K562 (cell line): ENCODE results near the gene DEDD. TPM values are rescaled to one million over a fixed set of nuclear protein-coding genes. Genes with fewer than 3 reads are reported as not detected.

Experiments
- ATF3 ChIP-seq, 2 experiments: fragments of 450-650 bp in 1 of 2; sonication (generic) in 1 of 2; formaldehyde crosslinking in 1 of 2; IDR thresholded peaks in 1 of 2; conservative IDR thresholded peaks in 1 of 2; 2 replicates each; pipeline versions ENCODE4 v1.6.1 to v1.8.1; 2016 to 2023; ENCODE audit warnings: mild to moderate bottlenecking in 2 of 2, moderate library complexity in 2 of 2, inconsistent platforms in 1 of 2, missing genetic modification reagents in 1 of 2
- CBFB ChIP-seq: sonication (generic); formaldehyde crosslinking; IDR thresholded peaks from 2 replicates; pipeline ENCODE4 v1.4.0; 2020; ENCODE audit warnings: mild to moderate bottlenecking, missing genetic modification reagents
- CCAR2 ChIP-seq: fragments of 200-400 bp; formaldehyde crosslinking; IDR thresholded peaks from 2 replicates; pipeline ENCODE4 v1.6.1; 2017; ENCODE audit warnings: mild to moderate bottlenecking, low read depth, low read length
- CEBPG ChIP-seq, 3 experiments: fragments of 200-800 bp in 1 of 3; sonication (Bioruptor generic) in 1 of 3; sonication (generic) in 1 of 3; formaldehyde crosslinking in 1 of 3; IDR thresholded peaks in 2 of 3; conservative IDR thresholded peaks in 1 of 3; 2 replicates each; pipeline versions ENCODE4 v1.6.1 to v1.8.0; 2016 to 2022; ENCODE audit warnings: missing compliant biosample characterization in 2 of 3, missing genetic modification characterization in 2 of 3, mild to moderate bottlenecking in 1 of 3, missing genetic modification reagents in 1 of 3
- ELF4 ChIP-seq: fragments of 450-650 bp; formaldehyde crosslinking; IDR thresholded peaks from 2 replicates; pipeline ENCODE4 v1.4.0; 2022; ENCODE audit warnings: missing genetic modification characterization
- ESRRB ChIP-seq: fragments of 250-450 bp; sonication (Bioruptor Pico); IDR thresholded peaks from 2 replicates; pipeline ENCODE4 v1.5.0; 2020; ENCODE audit warnings: mild to moderate bottlenecking, moderate library complexity, borderline replicate concordance
- EZH2 ChIP-seq: IDR thresholded peaks from 2 replicates; pipeline ENCODE4 v1.6.1; 2012; ENCODE audit warnings: low read depth, mild to moderate bottlenecking, inconsistent platforms, low read length, borderline replicate concordance
- FOSL1 ChIP-seq: fragments of 200-800 bp; sonication (Bioruptor generic); conservative IDR thresholded peaks from 2 replicates; pipeline ENCODE4 v1.6.1; 2016; ENCODE audit warnings: missing genetic modification characterization, missing compliant biosample characterization
- HDAC1 ChIP-seq, 2 experiments: fragments of 450-650 bp; IDR thresholded peaks; 2 replicates each; pipeline ENCODE4 v1.6.1; 2016 to 2017; ENCODE audit warnings: inconsistent platforms in 1 of 2, mild to moderate bottlenecking in 1 of 2, moderate library complexity in 1 of 2
- JUNB ChIP-seq: fragments of 450-650 bp; formaldehyde crosslinking; conservative IDR thresholded peaks from 2 replicates; pipeline ENCODE4 v1.4.0; 2020; ENCODE audit warnings: mild to moderate bottlenecking
- MEF2D ChIP-seq: conservative IDR thresholded peaks from 2 replicates; pipeline ENCODE4 v1.6.1; 2016; ENCODE audit warnings: low read depth, missing genetic modification characterization, missing compliant biosample characterization
- NFXL1 ChIP-seq: fragments of 450-650 bp; formaldehyde crosslinking; IDR thresholded peaks from 2 replicates; pipeline ENCODE4 v1.4.0; 2021; ENCODE audit warnings: mild to moderate bottlenecking
- PURB ChIP-seq: sonication (generic); formaldehyde crosslinking; IDR thresholded peaks from 2 replicates; pipeline ENCODE4 v1.9.0; 2021; ENCODE audit warnings: low read depth, mild to moderate bottlenecking, missing genetic modification reagents
- RUNX1 ChIP-seq: sonication (generic); IDR thresholded peaks from 2 replicates; pipeline ENCODE4 v1.6.1; 2016; ENCODE audit warnings: antibody characterized with exemption, low read depth
- TGIF2 ChIP-seq: sonication (generic); formaldehyde crosslinking; IDR thresholded peaks from 2 replicates; pipeline ENCODE4 v1.8.1; 2022; ENCODE audit warnings: mild to moderate bottlenecking, missing genetic modification reagents, moderate library complexity
- TSC22D4 ChIP-seq: fragments of 450-650 bp; IDR thresholded peaks from 2 replicates; pipeline ENCODE4 v1.6.1; 2016; ENCODE audit warnings: missing genetic modification characterization, missing biosample characterization, control low read depth
- ZFPM2 ChIP-seq: fragments of 250-450 bp; sonication (Bioruptor Pico); IDR thresholded peaks from 2 replicates; pipeline ENCODE4 v1.5.1; 2022; ENCODE audit warnings: mild to moderate bottlenecking
- ZNF24 ChIP-seq: fragments of 450-650 bp; IDR thresholded peaks from 2 replicates; pipeline ENCODE4 v1.6.1; 2016
- ZNF586 ChIP-seq: fragments of 450-650 bp; formaldehyde crosslinking; conservative IDR thresholded peaks from 2 replicates; pipeline ENCODE4 v1.4.0; 2020; ENCODE audit warnings: mild to moderate bottlenecking, moderate library complexity
- ZNF740 ChIP-seq, 3 experiments: fragments of 200-800 bp in 1 of 3; sonication (Bioruptor generic) in 1 of 3; sonication (generic) in 1 of 3; formaldehyde crosslinking in 1 of 3; IDR thresholded peaks; 2 replicates each; pipeline versions ENCODE4 v1.6.1 to v1.8.0; 2016 to 2022; ENCODE audit warnings: mild to moderate bottlenecking in 2 of 3, missing compliant biosample characterization in 2 of 3, missing genetic modification characterization in 2 of 3, missing genetic modification reagents in 1 of 3
- polyA plus RNA-seq, 8 experiments: library from polyadenylated mRNA; depleted of rRNA in 4 of 8; stranded (reverse) in 5 of 8; unstranded in 3 of 8; fragments of >200 nt; fragmentation: Nextera tagmentation in 2 of 8; fragmentation: Illumina TruSeq in 1 of 8; extraction: Ambion mirVana in 2 of 8; extraction: Trizol in 1 of 8; gene quantifications; 2 replicates each; pipeline versions ENCODE4 v1.2.1 to v1.2.3, GENCODE V29; 2011 to 2014; ENCODE audit warnings: inconsistent platforms in 1 of 8, missing spikeins in 1 of 8
- total RNA-seq, 7 experiments: library from RNA; depleted of rRNA in 6 of 7; stranded (reverse); fragments of >200 nt in 6 of 7; fragmentation: Illumina TruSeq in 2 of 7; extraction: Trizol in 2 of 7; gene quantifications; 2 replicates each; pipeline versions ENCODE4 v1.2.1 to v1.2.3, GENCODE V29; 2011 to 2021; ENCODE audit warnings: low replicate concordance in 1 of 7
- TF ChIP-seq, protein P1 (sequence below): fragments of 250-450 bp; sonication (Bioruptor Pico); IDR thresholded peaks from 2 replicates; pipeline ENCODE4 v1.8.0; 2021; ENCODE audit warnings: borderline replicate concordance, mild to moderate bottlenecking, moderate library complexity; ENCODE audit not compliant: poor library complexity, severe bottlenecking
- TF ChIP-seq, protein P2 (sequence below): sonication (generic); formaldehyde crosslinking; IDR thresholded peaks from 2 replicates; pipeline ENCODE4 v1.9.0; 2022; ENCODE audit warnings: mild to moderate bottlenecking, missing genetic modification reagents

Gene DEDD
- total and polyA plus RNA-seq, 9 of the 15 experiments (the other 6 are each of a cell fraction or from before 2014, with no cell fraction given), result 11.6 to 41.0 (median 16.8) TPM

- TF ChIP-seq ZFPM2 (CRISPR knock-in tag) (no peak), NFXL1 (CRISPR knock-in tag) (no peak), EZH2 (no peak), ZNF740 (CRISPR knock-in tag; IDR thresholded peaks at IDR 0.05) (no peak), ZNF740 (tag; IDR thresholded peaks at IDR 0.05) (no peak), TGIF2 (CRISPR knock-in tag) (no peak), ZNF24 (no peak), CCAR2 (no peak), CEBPG (CRISPR knock-in tag; IDR thresholded peaks at IDR 0.05) (peak; percentile 87), CEBPG (tag; conservative IDR thresholded peaks at IDR 0.05 in 1 of 2, IDR thresholded peaks at IDR 0.05 in 1 of 2) (peak; percentile 49 to 71; a peak in 3 of 4 replicates), ATF3 (IDR thresholded peaks at IDR 0.05) (peak; percentile 51; the same call in 1 of the 2 replicates), ATF3 (CRISPR knock-in tag; conservative IDR thresholded peaks at IDR 0.05) (no peak), RUNX1 (no peak), JUNB (CRISPR knock-in tag) (no peak), PURB (CRISPR knock-in tag) (no peak), MEF2D (no peak), FOSL1 (tag) (no peak), HDAC1 (IDR thresholded peaks at IDR 0.05) (peak in 1 of 2 experiments; percentile 95; a peak in 2 of 4 replicates), TSC22D4 (tag) (no peak), ZNF586 (CRISPR knock-in tag) (no peak), ESRRB (no peak), ELF4 (CRISPR knock-in tag) (no peak), CBFB (CRISPR knock-in tag) (peak; percentile 71)
- TF ChIP-seq, protein P1, sequence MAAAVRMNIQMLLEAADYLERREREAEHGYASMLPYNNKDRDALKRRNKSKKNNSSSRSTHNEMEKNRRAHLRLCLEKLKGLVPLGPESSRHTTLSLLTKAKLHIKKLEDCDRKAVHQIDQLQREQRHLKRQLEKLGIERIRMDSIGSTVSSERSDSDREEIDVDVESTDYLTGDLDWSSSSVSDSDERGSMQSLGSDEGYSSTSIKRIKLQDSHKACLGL, result peak; percentile 42
- TF ChIP-seq, protein P2, sequence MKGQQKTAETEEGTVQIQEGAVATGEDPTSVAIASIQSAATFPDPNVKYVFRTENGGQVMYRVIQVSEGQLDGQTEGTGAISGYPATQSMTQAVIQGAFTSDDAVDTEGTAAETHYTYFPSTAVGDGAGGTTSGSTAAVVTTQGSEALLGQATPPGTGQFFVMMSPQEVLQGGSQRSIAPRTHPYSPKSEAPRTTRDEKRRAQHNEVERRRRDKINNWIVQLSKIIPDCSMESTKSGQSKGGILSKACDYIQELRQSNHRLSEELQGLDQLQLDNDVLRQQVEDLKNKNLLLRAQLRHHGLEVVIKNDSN (CRISPR knock-in tag), result peak; percentile 1; the same call in 1 of the 2 replicates
Observed at GRCh38 chr1:161117759-161118581, 14.5 kb downstream of the DEDD start, which contains the start of the genes NIT1 and PFDN2 (continued).
